ENCODE data around the gene CNN3. TPM values are rescaled to one million over a fixed set of nuclear protein-coding genes. Genes with fewer than 3 reads are reported as not detected.

The CNN3 gene
- polyA plus RNA-seq, 1 of the 3 experiments (the other 2 are of a cell fraction): 204 TPM

GRCh38 chr1:94926915-94927404 is at the start of gene CNN3 (continued):
- TF ChIP-seq, protein P1, sequence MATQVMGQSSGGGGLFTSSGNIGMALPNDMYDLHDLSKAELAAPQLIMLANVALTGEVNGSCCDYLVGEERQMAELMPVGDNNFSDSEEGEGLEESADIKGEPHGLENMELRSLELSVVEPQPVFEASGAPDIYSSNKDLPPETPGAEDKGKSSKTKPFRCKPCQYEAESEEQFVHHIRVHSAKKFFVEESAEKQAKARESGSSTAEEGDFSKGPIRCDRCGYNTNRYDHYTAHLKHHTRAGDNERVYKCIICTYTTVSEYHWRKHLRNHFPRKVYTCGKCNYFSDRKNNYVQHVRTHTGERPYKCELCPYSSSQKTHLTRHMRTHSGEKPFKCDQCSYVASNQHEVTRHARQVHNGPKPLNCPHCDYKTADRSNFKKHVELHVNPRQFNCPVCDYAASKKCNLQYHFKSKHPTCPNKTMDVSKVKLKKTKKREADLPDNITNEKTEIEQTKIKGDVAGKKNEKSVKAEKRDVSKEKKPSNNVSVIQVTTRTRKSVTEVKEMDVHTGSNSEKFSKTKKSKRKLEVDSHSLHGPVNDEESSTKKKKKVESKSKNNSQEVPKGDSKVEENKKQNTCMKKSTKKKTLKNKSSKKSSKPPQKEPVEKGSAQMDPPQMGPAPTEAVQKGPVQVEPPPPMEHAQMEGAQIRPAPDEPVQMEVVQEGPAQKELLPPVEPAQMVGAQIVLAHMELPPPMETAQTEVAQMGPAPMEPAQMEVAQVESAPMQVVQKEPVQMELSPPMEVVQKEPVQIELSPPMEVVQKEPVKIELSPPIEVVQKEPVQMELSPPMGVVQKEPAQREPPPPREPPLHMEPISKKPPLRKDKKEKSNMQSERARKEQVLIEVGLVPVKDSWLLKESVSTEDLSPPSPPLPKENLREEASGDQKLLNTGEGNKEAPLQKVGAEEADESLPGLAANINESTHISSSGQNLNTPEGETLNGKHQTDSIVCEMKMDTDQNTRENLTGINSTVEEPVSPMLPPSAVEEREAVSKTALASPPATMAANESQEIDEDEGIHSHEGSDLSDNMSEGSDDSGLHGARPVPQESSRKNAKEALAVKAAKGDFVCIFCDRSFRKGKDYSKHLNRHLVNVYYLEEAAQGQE (IDR thresholded peaks at IDR 0.05; ENCODE audit: low read depth, low read length): peak; percentile 60; the same call in 1 of the 2 replicates
- no peak for TF ChIP-seq EZH2phosphoT487 (IDR thresholded peaks at IDR 0.05; ENCODE audit: borderline replicate concordance, low read depth)
- TF ChIP-seq, protein P2, sequence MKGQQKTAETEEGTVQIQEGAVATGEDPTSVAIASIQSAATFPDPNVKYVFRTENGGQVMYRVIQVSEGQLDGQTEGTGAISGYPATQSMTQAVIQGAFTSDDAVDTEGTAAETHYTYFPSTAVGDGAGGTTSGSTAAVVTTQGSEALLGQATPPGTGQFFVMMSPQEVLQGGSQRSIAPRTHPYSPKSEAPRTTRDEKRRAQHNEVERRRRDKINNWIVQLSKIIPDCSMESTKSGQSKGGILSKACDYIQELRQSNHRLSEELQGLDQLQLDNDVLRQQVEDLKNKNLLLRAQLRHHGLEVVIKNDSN (IDR thresholded peaks at IDR 0.05; ENCODE audit: borderline replicate concordance, low read depth): no peak
- no peak for TF ChIP-seq JUND (IDR thresholded peaks at IDR 0.05)
- no peak for TF ChIP-seq GABPA (IDR thresholded peaks at IDR 0.05; ENCODE audit: low read depth)
- peak; percentile 94 for TF ChIP-seq POLR2AphosphoS5 (IDR thresholded peaks at IDR 0.05; ENCODE audit: low read depth, low read length)
- peak; percentile 68; the same call in 1 of the 2 replicates for TF ChIP-seq SIN3A (IDR thresholded peaks at IDR 0.05; ENCODE audit: borderline replicate concordance, low read depth, low read length)
- TF ChIP-seq RXRA (IDR thresholded peaks at IDR 0.05; ENCODE audit: borderline replicate concordance, low read depth): peak; percentile 27; the same call in 1 of the 2 replicates
- peak; percentile 8 for TF ChIP-seq CHD2 (IDR thresholded peaks at IDR 0.05; ENCODE audit: low read length, partially characterized antibody)

DNA sequence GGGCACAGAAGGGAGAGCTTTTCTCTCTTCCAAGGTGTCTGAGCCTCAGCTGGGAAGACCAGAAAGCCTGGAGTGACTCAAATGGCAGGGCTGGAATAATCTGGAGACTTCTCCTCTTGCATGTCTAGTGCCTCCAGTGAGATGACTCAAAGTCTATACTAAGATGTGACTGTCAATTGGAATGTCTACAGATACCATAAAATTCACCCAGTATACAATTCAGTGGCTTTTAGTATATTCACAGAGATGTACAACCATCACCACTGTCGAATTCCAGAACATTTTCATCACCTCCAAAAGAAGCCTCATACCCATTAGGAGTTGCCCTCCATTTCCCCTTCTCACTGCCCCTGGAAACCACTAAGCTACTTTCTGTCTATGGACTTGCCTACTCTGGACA is 47.9 kb upstream of the CNN3 start:
- no peak for DNase-seq
- H3K36me3 ChIP-seq (replicated peaks in 1 of 2; ENCODE audit: control insufficient read depth in 1 of 2, insufficient read depth in 2 of 2, low read length in 1 of 2): peaks cover 0 to 4% of the 10 kb centered on the region in 2 experiments
- POLR2A ChIA-PET: no interaction called here
- H3K9me2 ChIP-seq: no peaks in the 10 kb centered on the region
- peak overlapping the region; percentile 36; the same call in 1 of the 2 replicates for H3K4me2 ChIP-seq
- CTCF ChIA-PET: no interaction called here
- H3K27ac ChIP-seq (ENCODE audit: low read depth in 2 of 2, low read length in 1 of 2): peak overlapping the region; percentile 67 to 82; a peak in 3 of 4 replicates
- H3K4me1 ChIP-seq (ENCODE audit: control insufficient read depth in 1 of 2, insufficient read depth in 2 of 2, low read depth in 1 of 2, low read length in 1 of 2): peaks cover 22 to 29% of the 10 kb centered on the region in 2 experiments
- peaks cover 32% of the 10 kb centered on the region for H3F3A ChIP-seq (replicated peaks; ENCODE audit: insufficient read depth)
- no peaks in the 10 kb centered on the region for H3K9me3 ChIP-seq
- no peaks in the 10 kb centered on the region for H3K27me3 ChIP-seq (ENCODE audit: insufficient read depth)
- no peaks in the 10 kb centered on the region for H3K79me2 ChIP-seq (ENCODE audit: insufficient read depth)
- TF ChIP-seq, protein P3, sequence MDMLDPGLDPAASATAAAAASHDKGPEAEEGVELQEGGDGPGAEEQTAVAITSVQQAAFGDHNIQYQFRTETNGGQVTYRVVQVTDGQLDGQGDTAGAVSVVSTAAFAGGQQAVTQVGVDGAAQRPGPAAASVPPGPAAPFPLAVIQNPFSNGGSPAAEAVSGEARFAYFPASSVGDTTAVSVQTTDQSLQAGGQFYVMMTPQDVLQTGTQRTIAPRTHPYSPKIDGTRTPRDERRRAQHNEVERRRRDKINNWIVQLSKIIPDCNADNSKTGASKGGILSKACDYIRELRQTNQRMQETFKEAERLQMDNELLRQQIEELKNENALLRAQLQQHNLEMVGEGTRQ (IDR thresholded peaks at IDR 0.05; ENCODE audit: borderline replicate concordance, low read depth, low read length): no peak
- TF ChIP-seq RXRA (IDR thresholded peaks at IDR 0.05; ENCODE audit: borderline replicate concordance, low read depth) (no peak), TCF12 (IDR thresholded peaks at IDR 0.05) (0 out of 2 replicates have a peak, but pooled peaks have one; percentile 21), SIN3A (IDR thresholded peaks at IDR 0.05; ENCODE audit: borderline replicate concordance, low read depth, low read length) (no peak), RFX5 (IDR thresholded peaks at IDR 0.05; ENCODE audit: low read length) (no peak), RAD21 (IDR thresholded peaks at IDR 0.05; ENCODE audit: low read length) (no peak), TAF1 (IDR thresholded peaks at IDR 0.05; ENCODE audit: borderline replicate concordance, low read depth, low read length) (no peak), FOXJ3 (CRISPR knock-in tag; IDR thresholded peaks at IDR 0.05) (no peak), YY1 (IDR thresholded peaks at IDR 0.05; ENCODE audit: low read depth) (no peak), FOXM1 (IDR thresholded peaks at IDR 0.05; ENCODE audit: low read depth) (no peak), GABPA (IDR thresholded peaks at IDR 0.05; ENCODE audit: low read depth) (no peak), IRF3 (IDR thresholded peaks at IDR 0.05; ENCODE audit: low read depth, low read length) (no peak), POLR2AphosphoS5 (IDR thresholded peaks at IDR 0.05; ENCODE audit: low read depth, low read length) (no peak), GATA2 (CRISPR knock-in tag; IDR thresholded peaks at IDR 0.05) (no peak), TEAD4 (IDR thresholded peaks at IDR 0.05; ENCODE audit: borderline replicate concordance, insufficient read depth) (0 out of 2 replicates have a peak, but pooled peaks have one; percentile 34), ELF1 (IDR thresholded peaks at IDR 0.05) (no peak)
- 50% methylated on average over 1 of the region's 1 CpG for WGBS (ENCODE audit: low lambda C conversion rate)
- H2AFZ ChIP-seq (ENCODE audit: low read depth): peak overlapping the region; percentile 40; the same call in 1 of the 2 replicates
- no peaks in the 10 kb centered on the region for H4K20me1 ChIP-seq (ENCODE audit: insufficient read depth)
- H3K4me3 ChIP-seq (ENCODE audit: low read depth in 2 of 2, low read length in 1 of 2): no peak overlapping the region
- peak overlapping the region; percentile 47; the same call in 1 of the 2 replicates for H3K9ac ChIP-seq
